Natural killer cell (primary cell): Measurements from ENCODE around the gene CMTM1. TPM values are rescaled to one million over a fixed set of nuclear protein-coding genes. Genes with fewer than 3 reads are reported as not detected.

Experiments used
- ATAC-seq, 3 donors: fragments of 150-1000 bp in 2 of 3; fragments of 200-7000 bp in 1 of 3; cut with Tn5 transposase; 1 replicate in 1 of 3; 2 replicates in 2 of 3; pipeline ENCODE4 v1.10.0; 2021; ENCODE audit warnings: mild to moderate bottlenecking in 2 of 3, moderate library complexity in 2 of 3
- DNase-seq, 2 donors: peaks; one replicate each; pipeline versions ENCODE4 v3.0.0 to v3.0.0-alpha.2; 2013 to 2021; ENCODE audit warnings: mixed read lengths in 1 of 2
- H3K27ac ChIP-seq: one replicate; pipeline ENCODE4 v1.5.1; 2013; ENCODE audit warnings: mild to moderate bottlenecking, low read length
- H3K27me3 ChIP-seq: one replicate; pipeline ENCODE4 v1.6.1; 2013; ENCODE audit warnings: low read length; ENCODE audit not compliant: control insufficient read depth, insufficient read depth
- H3K36me3 ChIP-seq: one replicate; pipeline ENCODE4 v1.6.1; 2013; ENCODE audit warnings: low read length; ENCODE audit not compliant: control insufficient read depth, insufficient read depth
- H3K4me1 ChIP-seq: one replicate; pipeline ENCODE4 v1.6.1; 2013; ENCODE audit warnings: low read length; ENCODE audit not compliant: control insufficient read depth, insufficient read depth
- H3K4me3 ChIP-seq: one replicate; pipeline ENCODE4 v1.5.1; 2013; ENCODE audit warnings: low read length
- H3K9me3 ChIP-seq: one replicate; pipeline ENCODE4 v1.6.1; 2013; ENCODE audit warnings: low read length; ENCODE audit not compliant: control insufficient read depth, insufficient read depth
- H3K27ac Mint-ChIP-seq, 2 donors: one replicate each; pipeline ENCODE4 v1.8.0; 2022; ENCODE audit warnings: mild to moderate bottlenecking in 2 of 2, mixed read lengths in 2 of 2, moderate library complexity in 1 of 2
- H3K27me3 Mint-ChIP-seq, 2 donors: one replicate each; pipeline ENCODE4 v1.8.0; 2022; ENCODE audit warnings: low read depth in 2 of 2, mixed read lengths in 2 of 2
- H3K36me3 Mint-ChIP-seq: one replicate; pipeline ENCODE4 v1.8.0; 2022; ENCODE audit warnings: mixed read lengths
- H3K4me1 Mint-ChIP-seq, 2 donors: one replicate each; pipeline ENCODE4 v1.8.0; 2022; ENCODE audit warnings: mixed read lengths in 2 of 2
- H3K4me3 Mint-ChIP-seq: one replicate; pipeline ENCODE4 v1.8.0; 2022; ENCODE audit warnings: mild to moderate bottlenecking, moderate library complexity, mixed read lengths
- H3K9me3 Mint-ChIP-seq, 2 donors: one replicate each; pipeline ENCODE4 v1.8.0; 2022; ENCODE audit warnings: mixed read lengths in 2 of 2
- WGBS: methylation state at CpG from one replicate; pipeline ENCODE4 v1.1.7; 2013; ENCODE audit warnings: missing lambda C conversion rate; ENCODE audit not compliant: insufficient coverage; 5-methylcytosine and 5-hydroxymethylcytosine counted together
- intact Hi-C: fragments of 100-400 bp; cut with micrococcal nuclease; formaldehyde crosslinking; loops from one replicate; pipeline ENCODE4 v1.14.2; 2022
- total RNA-seq, 4 donors: library from RNA; stranded (reverse); fragments of 120-200 nt in 1 of 4; gene quantifications; one replicate each; pipeline versions ENCODE4 v1.2.3 to v1.2.4, GENCODE V29; 2013 to 2022
- TF ChIP-seq, protein P1 (sequence below): fragments of 200-600 bp; IDR thresholded peaks from one replicate; pipeline ENCODE4 v1.8.0; 2022; ENCODE audit warnings: antibody characterized with exemption

CMTM1 gene
- total RNA-seq, 3 donors from 2014 or later (not counting 1 experiment from before 2014, with no cell fraction given): 4.4 to 8.5 (median 7.8) TPM

DNA sequence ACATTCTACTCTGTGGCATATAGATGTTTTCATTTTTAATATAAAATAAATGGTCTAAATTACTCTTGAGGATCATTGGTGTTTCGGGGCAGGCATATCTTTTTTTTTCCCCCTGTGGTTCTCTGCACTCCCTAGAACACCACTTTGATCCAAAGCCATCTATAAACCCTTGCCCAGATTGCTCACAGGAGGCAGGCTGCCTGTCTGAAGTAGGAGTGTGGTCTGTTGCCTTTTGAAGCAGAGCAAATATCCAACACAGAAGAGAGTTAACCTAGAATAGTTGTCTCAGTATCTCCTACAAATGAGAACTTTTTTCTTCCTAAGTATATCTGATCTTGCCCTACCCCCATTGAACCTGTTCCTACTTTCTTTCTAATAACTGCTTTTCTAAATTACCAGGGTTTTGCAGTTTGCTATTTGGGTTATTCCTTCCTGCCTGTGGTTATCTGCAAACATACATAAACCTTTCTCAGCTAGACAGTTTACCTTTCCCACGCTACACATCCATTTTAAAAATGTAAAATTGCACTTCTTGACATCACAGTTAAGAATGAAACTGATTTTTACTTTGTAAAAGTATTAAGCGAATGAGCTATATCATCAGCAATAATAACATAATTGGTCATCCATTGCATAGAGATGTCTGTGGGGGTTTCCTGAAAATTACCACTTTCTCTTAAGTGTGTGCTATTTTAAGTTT is 4.7 kb upstream of the CMTM1 start:
- Histone ChIP-seq H3K4me1 (peaks cover 26% of the 10 kb centered on the region), H3K27me3 (no peaks in the 10 kb centered on the region), H3K36me3 (peaks cover 59% of the 10 kb centered on the region), H3K4me3 (no peak overlapping the region), H3K27ac (peak overlapping the region; percentile 48), H3K9me3 (no peaks in the 10 kb centered on the region)
- TF ChIP-seq, protein P1, sequence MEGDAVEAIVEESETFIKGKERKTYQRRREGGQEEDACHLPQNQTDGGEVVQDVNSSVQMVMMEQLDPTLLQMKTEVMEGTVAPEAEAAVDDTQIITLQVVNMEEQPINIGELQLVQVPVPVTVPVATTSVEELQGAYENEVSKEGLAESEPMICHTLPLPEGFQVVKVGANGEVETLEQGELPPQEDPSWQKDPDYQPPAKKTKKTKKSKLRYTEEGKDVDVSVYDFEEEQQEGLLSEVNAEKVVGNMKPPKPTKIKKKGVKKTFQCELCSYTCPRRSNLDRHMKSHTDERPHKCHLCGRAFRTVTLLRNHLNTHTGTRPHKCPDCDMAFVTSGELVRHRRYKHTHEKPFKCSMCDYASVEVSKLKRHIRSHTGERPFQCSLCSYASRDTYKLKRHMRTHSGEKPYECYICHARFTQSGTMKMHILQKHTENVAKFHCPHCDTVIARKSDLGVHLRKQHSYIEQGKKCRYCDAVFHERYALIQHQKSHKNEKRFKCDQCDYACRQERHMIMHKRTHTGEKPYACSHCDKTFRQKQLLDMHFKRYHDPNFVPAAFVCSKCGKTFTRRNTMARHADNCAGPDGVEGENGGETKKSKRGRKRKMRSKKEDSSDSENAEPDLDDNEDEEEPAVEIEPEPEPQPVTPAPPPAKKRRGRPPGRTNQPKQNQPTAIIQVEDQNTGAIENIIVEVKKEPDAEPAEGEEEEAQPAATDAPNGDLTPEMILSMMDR: no peak
- ATAC-seq (peak in 2 of 3 donors; percentile 54 to 61), DNase-seq (no peak)
- H3K27me3 Mint-ChIP-seq: no peaks in the 10 kb centered on the region
- no CpG with 5 or more reads among the region's 3 CpGs for WGBS
- H3K4me1 Mint-ChIP-seq: peaks cover 70 to 73% of the 10 kb centered on the region in 2 donors
- H3K9me3 Mint-ChIP-seq: no peaks in the 10 kb centered on the region
- intact Hi-C loops: no loop called here
- no peaks in the 10 kb centered on the region for H3K36me3 Mint-ChIP-seq
- peak overlapping the region; percentile 86 to 94 for H3K27ac Mint-ChIP-seq
- peak overlapping the region; percentile 66 for H3K4me3 Mint-ChIP-seq

DNA sequence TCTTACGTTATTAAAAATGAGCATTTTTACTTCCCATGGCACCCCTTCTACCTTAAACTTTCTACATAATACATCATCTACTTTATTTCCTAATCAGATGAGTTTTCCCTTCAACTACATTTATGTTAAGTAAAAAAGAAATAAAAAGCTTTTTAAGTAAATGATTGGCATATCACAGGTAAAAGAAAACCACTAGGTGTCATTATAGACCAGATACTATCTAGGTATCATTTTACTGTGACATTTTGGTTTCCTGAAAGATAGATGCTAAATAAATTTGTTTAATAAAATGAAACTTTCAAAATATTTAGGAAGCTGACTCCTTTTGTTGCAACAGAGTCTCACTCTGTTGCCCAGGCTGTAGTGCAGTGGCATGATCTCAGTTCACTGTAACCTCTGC is 3.8 kb upstream of the CMTM1 start:
- Histone ChIP-seq H3K4me3 (no peak overlapping the region), H3K4me1 (peaks cover 26% of the 10 kb centered on the region)

DNA sequence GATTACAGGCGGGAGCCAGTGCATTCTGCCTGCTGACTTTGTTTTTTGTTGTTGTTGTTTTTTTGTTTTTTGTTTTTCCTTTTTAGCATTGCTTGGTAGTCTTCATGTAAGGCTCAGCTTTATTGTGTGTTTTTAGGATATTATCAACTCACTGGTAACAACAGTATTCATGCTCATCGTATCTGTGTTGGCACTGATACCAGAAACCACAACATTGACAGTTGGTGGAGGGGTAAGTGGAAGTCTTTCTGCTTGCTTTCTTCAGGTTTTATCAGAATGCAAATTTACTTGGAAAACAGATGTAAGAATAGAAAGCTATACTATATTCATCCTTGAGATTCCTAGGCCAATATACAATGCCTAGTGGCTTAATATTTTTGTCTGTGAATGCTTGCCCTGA is 3.3 kb upstream of the CMTM1 start:
- Mint-ChIP-seq H3K27ac (peak overlapping the region; percentile 86 to 94), H3K27me3 (no peaks in the 10 kb centered on the region), H3K9me3 (no peaks in the 10 kb centered on the region), H3K4me1 (peaks cover 65 to 67% of the 10 kb centered on the region in 2 donors), H3K4me3 (peak overlapping the region; percentile 66), H3K36me3 (peaks cover 8% of the 10 kb centered on the region)
- WGBS: 95% methylated on average over 1 of the region's 2 CpGs
- intact Hi-C loops: no loop called here
- TF ChIP-seq, protein P1: no peak
- peaks cover 63% of the 10 kb centered on the region for H3K36me3 ChIP-seq
- H3K9me3 ChIP-seq: no peaks in the 10 kb centered on the region
- no peak overlapping the region for H3K4me3 ChIP-seq
- peaks cover 26% of the 10 kb centered on the region for H3K4me1 ChIP-seq
- H3K27me3 ChIP-seq: no peaks in the 10 kb centered on the region
- H3K27ac ChIP-seq: peak overlapping the region; percentile 14
- ATAC-seq (peak in 1 of 3 donors; percentile 39), DNase-seq (no peak)

More for the DNA sequence above, 3.8 kb upstream of the CMTM1 start:
- peak in 1 of 3 donors; percentile 33 for ATAC-seq
- no peaks in the 10 kb centered on the region for H3K9me3 ChIP-seq
- Mint-ChIP-seq H3K4me3 (peak overlapping the region; percentile 66), H3K27ac (peak overlapping the region; percentile 86 to 94), H3K36me3 (peaks cover 4% of the 10 kb centered on the region), H3K9me3 (no peaks in the 10 kb centered on the region), H3K27me3 (no peaks in the 10 kb centered on the region), H3K4me1 (peaks cover 68 to 71% of the 10 kb centered on the region in 2 donors)
- WGBS: 67% methylated on average over 1 of the region's 1 CpG
- H3K27ac ChIP-seq: peak overlapping the region; percentile 48
- intact Hi-C loops: no loop called here
- DNase-seq: peak in 1 of 2 donors; percentile 53
- no peaks in the 10 kb centered on the region for H3K27me3 ChIP-seq
- TF ChIP-seq, protein P1: no peak
- H3K36me3 ChIP-seq: peaks cover 65% of the 10 kb centered on the region
